GM18907 (cell line): ENCODE data around the gene TNNC1.

Source experiments
- ATAC-seq: cut with Tn5 transposase; IDR thresholded peaks from one replicate; pipeline ENCODE4 v1.9.1; 2021; ENCODE audit warnings: mild to moderate bottlenecking, moderate library complexity; ENCODE audit not compliant: unreplicated experiment

TNNC1 gene

DNA sequence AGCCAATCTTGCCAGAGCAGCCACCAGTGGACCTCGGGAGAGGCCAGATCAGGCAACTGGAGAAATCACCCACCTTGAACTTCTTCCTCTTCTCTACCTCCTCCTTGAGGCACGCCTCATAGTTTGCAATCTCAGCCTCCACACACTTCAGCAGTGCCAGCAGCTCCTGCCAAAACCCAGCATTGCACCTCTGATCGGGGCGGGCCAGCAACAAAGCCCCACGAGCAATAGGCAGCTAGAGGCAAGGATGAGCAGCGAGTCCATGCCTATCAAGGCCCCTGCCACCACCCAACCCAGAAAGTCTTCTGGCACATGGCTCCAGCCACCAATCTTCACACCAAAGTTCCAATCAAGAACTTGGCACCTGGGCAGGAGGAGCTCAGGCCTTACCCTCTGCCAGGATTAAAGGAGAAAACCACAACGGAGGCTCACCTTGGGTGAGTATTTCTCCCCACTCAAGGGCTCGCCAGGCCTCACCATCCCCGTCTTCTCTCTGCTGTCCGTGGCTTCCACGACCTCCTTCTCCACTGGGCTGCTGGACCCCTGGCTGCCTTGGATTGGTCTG, 51.1 kb downstream of the TNNC1 start:
- no peak for ATAC-seq

DNA sequence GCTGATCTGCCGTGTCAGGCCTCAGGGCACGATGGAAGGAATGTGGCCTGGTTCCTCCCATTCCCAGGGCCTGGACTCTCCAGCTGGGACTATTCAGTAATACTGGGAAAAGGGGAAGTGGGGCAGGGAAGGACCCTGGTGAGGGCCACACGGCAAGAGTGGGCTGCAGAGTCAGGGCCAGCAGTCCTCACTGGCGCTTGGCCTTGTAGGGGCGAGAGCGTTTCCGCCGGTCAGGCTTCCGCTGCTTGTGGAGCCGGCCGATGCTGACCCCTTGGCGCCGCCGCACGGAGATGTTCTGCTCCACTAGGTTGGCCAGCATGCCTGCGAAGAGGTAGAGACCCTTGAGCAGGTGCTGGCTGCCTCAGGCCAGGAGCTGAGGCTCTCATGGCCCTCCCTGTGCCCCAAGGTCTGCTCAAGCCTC, 51.7 kb downstream of the TNNC1 start:
- ATAC-seq = no peak

DNA sequence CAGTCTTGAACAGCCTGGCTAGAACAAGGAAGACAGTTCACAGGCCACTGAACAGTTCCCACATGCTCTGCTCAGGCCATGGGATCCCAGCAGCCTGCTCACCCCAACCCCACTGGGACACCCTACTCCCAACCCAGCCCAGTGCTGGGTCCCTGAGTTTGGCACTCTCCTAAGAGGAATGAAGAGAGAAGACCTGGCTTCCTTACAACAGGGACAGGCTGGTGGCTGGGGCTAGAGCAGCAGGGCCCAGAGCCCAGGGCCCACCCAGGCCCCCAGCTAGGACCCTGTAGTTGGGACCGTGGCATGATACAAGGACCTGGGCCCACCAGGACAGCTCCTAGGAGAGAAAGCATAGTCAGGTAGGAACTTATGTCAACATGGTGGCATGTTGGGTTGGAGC, 52.3 kb downstream of the TNNC1 start:
- ATAC-seq = no peak
